H1 (cell line): ENCODE data around the gene KLHDC8B. TPM values are rescaled to one million over a fixed set of nuclear protein-coding genes. Genes with fewer than 3 reads are reported as not detected.

Source experiments
- BCL11A ChIP-seq, 2 experiments: IDR thresholded peaks; one replicate each; pipeline ENCODE4 v1.6.1; 2011; ENCODE audit warnings: low read depth in 2 of 2, low read length in 2 of 2, mild to moderate bottlenecking in 2 of 2
- JUN ChIP-seq: IDR thresholded peaks from 2 replicates; pipeline ENCODE4 v1.6.1; 2011; ENCODE audit warnings: low read depth, mild to moderate bottlenecking, improper control_type of control experiment, low read length
- POLR2A ChIP-seq, 2 experiments: IDR thresholded peaks; 1 replicate in 1 of 2; 2 replicates in 1 of 2; pipeline ENCODE4 v1.6.1; 2011; ENCODE audit warnings: low read depth in 2 of 2, low read length in 2 of 2, mild to moderate bottlenecking in 2 of 2; ENCODE audit errors: control extremely low read depth in 1 of 2
- RAD21 ChIP-seq, 2 experiments: IDR thresholded peaks in 1 of 2; conservative IDR thresholded peaks in 1 of 2; 2 replicates each; pipeline ENCODE4 v1.6.1; 2011; ENCODE audit warnings: low read depth in 2 of 2, low read length in 2 of 2, improper control_type of control experiment in 1 of 2, inconsistent platforms in 1 of 2, mild to moderate bottlenecking in 1 of 2, moderate library complexity in 1 of 2
- SIN3A ChIP-seq, 2 experiments: IDR thresholded peaks in 1 of 2; conservative IDR thresholded peaks in 1 of 2; 2 replicates each; pipeline ENCODE4 v1.6.1; 2011 to 2012; ENCODE audit warnings: low read length in 2 of 2, improper control_type of control experiment in 1 of 2, low read depth in 1 of 2, mild to moderate bottlenecking in 1 of 2
- SIRT6 ChIP-seq: IDR thresholded peaks from one replicate; pipeline ENCODE4 v1.7.1; 2012; ENCODE audit warnings: low read length, inconsistent platforms
- SP4 ChIP-seq: IDR thresholded peaks from 2 replicates; pipeline ENCODE4 v1.6.1; 2012; ENCODE audit warnings: low read length, inconsistent platforms
- TCF12 ChIP-seq: IDR thresholded peaks from 2 replicates; pipeline ENCODE4 v1.6.1; 2011; ENCODE audit warnings: low read depth, mild to moderate bottlenecking, low read length
- ZNF274 ChIP-seq: IDR thresholded peaks from 2 replicates; pipeline ENCODE4 v1.7.0; 2012; ENCODE audit warnings: low read length, borderline replicate concordance; ENCODE audit errors: extremely low read depth
- polyA plus RNA-seq, 7 experiments: library from polyadenylated mRNA; depleted of rRNA in 3 of 7; stranded (reverse) in 5 of 7; unstranded in 2 of 7; fragments of >200 nt in 5 of 7; fragments of 200-250 nt in 2 of 7; gene quantifications; 1 replicate in 5 of 7; 2 replicates in 1 of 7; 4 replicates in 1 of 7; pipeline versions ENCODE4 v1.2.1 to v1.2.3, GENCODE V29; 2011 to 2013; ENCODE audit warnings: missing spikeins in 2 of 7, mixed read lengths in 2 of 7
- total RNA-seq: library from RNA; stranded (reverse); fragmentation: NEBNext Ultra II Directional; extraction: Animal tissue kit (Norgen Biotek cat#: 25700); gene quantifications from 2 replicates; pipeline ENCODE4 v1.2.1, GENCODE V29; 2021
- TF ChIP-seq, protein P1 (sequence below): fragments of 300-600 bp; sonication (generic); IDR thresholded peaks from 2 replicates; pipeline ENCODE4 v1.7.1; 2012; ENCODE audit warnings: low read length, moderate library complexity, mild to moderate bottlenecking, inconsistent platforms; ENCODE audit not compliant: insufficient replicate concordance
- TF ChIP-seq, protein P2 (sequence below): IDR thresholded peaks from 2 replicates; pipeline ENCODE4 v1.6.1; 2012; ENCODE audit warnings: low read length, inconsistent platforms

Gene KLHDC8B
- total and polyA plus RNA-seq, 2 of the 8 experiments (the other 6 are each of a cell fraction or from before 2014, with no cell fraction given) = 15.8 to 21.3 TPM

DNA sequence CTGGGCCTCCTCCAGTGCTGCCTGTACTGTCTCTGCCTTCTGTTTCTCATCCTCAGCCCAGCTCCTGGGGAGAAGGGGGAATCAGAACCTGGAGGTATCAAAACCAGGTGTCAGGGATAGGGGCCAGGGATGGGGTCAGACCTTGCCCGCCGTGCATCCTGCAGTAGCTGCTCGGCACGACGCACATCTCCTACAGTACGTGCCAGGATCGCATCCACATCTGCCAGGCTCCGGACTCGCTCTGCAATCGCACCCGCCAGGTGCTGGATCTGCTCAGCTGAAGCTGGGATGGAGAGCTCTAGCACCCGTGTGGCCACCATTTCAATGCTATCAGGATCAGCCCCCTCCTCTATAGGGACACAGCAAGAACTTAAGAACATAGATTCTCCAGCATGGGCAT lies 49.4 kb upstream of the KLHDC8B start (continued):
- TF ChIP-seq, protein P1, sequence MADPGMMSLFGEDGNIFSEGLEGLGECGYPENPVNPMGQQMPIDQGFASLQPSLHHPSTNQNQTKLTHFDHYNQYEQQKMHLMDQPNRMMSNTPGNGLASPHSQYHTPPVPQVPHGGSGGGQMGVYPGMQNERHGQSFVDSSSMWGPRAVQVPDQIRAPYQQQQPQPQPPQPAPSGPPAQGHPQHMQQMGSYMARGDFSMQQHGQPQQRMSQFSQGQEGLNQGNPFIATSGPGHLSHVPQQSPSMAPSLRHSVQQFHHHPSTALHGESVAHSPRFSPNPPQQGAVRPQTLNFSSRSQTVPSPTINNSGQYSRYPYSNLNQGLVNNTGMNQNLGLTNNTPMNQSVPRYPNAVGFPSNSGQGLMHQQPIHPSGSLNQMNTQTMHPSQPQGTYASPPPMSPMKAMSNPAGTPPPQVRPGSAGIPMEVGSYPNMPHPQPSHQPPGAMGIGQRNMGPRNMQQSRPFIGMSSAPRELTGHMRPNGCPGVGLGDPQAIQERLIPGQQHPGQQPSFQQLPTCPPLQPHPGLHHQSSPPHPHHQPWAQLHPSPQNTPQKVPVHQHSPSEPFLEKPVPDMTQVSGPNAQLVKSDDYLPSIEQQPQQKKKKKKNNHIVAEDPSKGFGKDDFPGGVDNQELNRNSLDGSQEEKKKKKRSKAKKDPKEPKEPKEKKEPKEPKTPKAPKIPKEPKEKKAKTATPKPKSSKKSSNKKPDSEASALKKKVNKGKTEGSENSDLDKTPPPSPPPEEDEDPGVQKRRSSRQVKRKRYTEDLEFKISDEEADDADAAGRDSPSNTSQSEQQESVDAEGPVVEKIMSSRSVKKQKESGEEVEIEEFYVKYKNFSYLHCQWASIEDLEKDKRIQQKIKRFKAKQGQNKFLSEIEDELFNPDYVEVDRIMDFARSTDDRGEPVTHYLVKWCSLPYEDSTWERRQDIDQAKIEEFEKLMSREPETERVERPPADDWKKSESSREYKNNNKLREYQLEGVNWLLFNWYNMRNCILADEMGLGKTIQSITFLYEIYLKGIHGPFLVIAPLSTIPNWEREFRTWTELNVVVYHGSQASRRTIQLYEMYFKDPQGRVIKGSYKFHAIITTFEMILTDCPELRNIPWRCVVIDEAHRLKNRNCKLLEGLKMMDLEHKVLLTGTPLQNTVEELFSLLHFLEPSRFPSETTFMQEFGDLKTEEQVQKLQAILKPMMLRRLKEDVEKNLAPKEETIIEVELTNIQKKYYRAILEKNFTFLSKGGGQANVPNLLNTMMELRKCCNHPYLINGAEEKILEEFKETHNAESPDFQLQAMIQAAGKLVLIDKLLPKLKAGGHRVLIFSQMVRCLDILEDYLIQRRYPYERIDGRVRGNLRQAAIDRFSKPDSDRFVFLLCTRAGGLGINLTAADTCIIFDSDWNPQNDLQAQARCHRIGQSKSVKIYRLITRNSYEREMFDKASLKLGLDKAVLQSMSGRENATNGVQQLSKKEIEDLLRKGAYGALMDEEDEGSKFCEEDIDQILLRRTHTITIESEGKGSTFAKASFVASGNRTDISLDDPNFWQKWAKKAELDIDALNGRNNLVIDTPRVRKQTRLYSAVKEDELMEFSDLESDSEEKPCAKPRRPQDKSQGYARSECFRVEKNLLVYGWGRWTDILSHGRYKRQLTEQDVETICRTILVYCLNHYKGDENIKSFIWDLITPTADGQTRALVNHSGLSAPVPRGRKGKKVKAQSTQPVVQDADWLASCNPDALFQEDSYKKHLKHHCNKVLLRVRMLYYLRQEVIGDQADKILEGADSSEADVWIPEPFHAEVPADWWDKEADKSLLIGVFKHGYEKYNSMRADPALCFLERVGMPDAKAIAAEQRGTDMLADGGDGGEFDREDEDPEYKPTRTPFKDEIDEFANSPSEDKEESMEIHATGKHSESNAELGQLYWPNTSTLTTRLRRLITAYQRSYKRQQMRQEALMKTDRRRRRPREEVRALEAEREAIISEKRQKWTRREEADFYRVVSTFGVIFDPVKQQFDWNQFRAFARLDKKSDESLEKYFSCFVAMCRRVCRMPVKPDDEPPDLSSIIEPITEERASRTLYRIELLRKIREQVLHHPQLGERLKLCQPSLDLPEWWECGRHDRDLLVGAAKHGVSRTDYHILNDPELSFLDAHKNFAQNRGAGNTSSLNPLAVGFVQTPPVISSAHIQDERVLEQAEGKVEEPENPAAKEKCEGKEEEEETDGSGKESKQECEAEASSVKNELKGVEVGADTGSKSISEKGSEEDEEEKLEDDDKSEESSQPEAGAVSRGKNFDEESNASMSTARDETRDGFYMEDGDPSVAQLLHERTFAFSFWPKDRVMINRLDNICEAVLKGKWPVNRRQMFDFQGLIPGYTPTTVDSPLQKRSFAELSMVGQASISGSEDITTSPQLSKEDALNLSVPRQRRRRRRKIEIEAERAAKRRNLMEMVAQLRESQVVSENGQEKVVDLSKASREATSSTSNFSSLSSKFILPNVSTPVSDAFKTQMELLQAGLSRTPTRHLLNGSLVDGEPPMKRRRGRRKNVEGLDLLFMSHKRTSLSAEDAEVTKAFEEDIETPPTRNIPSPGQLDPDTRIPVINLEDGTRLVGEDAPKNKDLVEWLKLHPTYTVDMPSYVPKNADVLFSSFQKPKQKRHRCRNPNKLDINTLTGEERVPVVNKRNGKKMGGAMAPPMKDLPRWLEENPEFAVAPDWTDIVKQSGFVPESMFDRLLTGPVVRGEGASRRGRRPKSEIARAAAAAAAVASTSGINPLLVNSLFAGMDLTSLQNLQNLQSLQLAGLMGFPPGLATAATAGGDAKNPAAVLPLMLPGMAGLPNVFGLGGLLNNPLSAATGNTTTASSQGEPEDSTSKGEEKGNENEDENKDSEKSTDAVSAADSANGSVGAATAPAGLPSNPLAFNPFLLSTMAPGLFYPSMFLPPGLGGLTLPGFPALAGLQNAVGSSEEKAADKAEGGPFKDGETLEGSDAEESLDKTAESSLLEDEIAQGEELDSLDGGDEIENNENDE = no peak
- TF ChIP-seq RAD21 (IDR thresholded peaks at IDR 0.05 in 1 of 2, conservative IDR thresholded peaks at IDR 0.05 in 1 of 2; ENCODE audit: low read depth in 2 of 2, low read length in 2 of 2) (no peak), JUN (no peak), SP4 (no peak), ZNF274 (no peak), SIRT6 (no peak), TCF12 (no peak), BCL11A (IDR thresholded peaks at IDR 0.05; ENCODE audit: low read depth in 2 of 2, low read length in 2 of 2) (no peak), SIN3A (conservative IDR thresholded peaks at IDR 0.05 in 1 of 2, IDR thresholded peaks at IDR 0.05 in 1 of 2; ENCODE audit: low read depth in 1 of 2, low read length in 2 of 2) (no peak), POLR2A (IDR thresholded peaks at IDR 0.05; ENCODE audit: control extremely low read depth in 1 of 2, low read depth in 2 of 2, low read length in 2 of 2) (no peak)
- TF ChIP-seq, protein P2, sequence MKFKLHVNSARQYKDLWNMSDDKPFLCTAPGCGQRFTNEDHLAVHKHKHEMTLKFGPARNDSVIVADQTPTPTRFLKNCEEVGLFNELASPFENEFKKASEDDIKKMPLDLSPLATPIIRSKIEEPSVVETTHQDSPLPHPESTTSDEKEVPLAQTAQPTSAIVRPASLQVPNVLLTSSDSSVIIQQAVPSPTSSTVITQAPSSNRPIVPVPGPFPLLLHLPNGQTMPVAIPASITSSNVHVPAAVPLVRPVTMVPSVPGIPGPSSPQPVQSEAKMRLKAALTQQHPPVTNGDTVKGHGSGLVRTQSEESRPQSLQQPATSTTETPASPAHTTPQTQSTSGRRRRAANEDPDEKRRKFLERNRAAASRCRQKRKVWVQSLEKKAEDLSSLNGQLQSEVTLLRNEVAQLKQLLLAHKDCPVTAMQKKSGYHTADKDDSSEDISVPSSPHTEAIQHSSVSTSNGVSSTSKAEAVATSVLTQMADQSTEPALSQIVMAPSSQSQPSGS = no peak
